GM18909 (cell line): ENCODE data around the gene RFX4.

Source experiments
- ATAC-seq: cut with Tn5 transposase; IDR thresholded peaks from one replicate; pipeline ENCODE4 v1.9.1; 2021; ENCODE audit warnings: mild to moderate bottlenecking; ENCODE audit not compliant: unreplicated experiment, poor library complexity

RFX4 gene

DNA sequence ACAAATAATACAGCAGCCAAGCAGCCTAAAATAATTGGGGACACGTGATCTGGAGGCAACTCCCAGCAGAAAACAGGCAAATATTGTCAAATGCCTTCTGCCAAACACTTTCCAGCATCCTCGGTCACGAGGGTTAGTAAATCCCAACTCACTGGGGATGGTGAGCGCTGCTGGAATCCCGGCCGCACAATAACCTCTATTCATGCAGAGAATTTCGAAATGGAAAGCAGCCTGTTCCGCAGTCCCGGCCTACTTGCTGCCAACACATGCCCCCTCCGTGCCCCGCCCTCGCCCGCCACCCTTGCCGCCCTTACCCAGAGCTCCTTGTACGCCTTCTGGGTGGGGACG, 62.2 kb downstream of the RFX4 start:
- ATAC-seq = no peak

DNA sequence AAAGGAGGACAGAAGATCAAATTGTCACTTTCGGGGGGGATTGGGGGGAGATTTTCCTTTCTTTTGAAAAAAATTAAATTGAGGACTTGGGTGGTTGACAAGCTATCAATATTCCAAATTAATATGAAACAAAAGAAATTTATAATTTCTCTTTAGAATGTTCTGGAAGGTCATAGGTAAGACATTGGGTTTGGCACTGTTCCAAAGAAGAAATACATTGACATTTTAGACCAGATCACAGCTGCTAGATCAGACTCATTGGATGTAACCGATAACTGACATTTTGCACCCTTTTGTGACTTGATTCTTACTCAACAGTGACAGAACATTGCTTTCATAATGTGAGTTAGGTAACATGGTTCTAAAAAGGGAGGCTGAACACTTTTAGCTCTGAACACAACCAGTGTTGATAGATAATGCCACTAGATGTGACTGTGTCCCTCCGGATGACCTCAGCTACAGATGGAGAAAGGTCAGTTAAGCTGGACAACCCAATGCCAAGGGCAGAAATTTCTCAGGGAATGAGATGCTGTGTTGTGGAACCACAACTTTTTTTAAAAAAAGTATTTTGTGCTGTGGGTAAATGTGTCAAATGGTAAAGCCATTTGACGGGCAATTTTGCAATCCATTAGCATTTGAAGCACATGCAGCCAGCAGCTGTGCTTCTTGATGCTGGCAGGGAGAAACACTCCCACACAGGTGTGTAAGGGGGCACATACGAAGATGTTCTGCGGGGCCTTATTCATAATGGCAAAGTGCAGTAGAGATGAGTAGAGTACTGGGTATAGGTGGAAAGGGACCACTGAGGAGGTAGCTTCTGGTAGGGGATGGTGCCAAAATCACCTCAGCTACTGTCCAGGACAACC, 62.9 kb downstream of the RFX4 start:
- no peak for ATAC-seq

DNA sequence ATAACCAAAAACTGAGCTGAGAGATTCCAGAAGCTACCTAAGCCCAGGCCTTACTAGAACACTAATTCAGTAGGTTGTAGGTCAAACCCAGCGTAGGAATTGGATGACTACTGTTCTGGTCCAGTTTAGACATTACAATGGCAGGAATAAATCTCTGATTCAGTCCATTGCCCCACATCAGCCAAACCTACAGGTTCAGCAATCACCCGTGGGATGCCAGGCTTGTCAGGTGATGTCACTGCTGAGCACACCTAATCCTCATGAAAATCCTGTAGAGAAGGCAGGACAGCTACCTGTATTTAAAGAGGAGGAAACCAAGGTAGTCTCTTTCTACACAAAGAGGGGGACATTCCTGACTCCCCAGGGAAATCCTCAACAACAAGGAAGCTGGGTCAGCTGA, 63.7 kb downstream of the RFX4 start:
- no peak for ATAC-seq

DNA sequence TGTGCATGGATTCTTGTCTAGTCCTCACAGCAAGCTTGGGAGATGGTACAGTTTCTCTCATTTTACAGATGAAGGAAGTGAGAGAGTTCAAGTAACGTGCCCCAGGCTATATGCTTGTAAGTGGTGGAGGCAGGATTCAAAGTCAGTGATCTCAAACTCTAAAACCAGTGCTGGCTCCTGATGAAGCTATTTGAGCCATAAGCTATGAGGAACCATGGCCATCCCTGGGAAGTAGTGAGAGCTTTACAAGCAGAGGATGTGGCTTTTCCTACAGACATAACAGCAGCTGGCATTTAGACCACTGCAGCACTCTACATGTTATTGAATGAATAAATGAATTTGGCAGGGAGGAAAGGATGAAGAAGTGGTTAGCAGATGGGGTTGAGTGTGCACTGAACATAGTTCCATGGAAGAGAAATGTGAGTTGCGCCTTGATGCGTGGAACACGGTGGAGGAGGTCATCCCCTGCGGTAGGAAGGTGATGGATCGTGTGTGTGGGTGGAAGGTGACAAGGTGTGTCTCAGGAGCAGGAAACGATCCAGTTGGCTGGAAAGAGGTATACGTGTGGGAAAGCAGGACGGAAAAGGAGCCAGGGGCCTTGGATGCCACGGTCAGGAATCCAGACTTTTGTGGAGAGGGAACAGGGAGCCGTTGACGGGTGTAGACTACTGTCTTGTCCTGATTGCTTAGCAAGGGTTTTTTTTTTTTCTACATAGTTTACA, 65.2 kb downstream of the RFX4 start:
- no peak for ATAC-seq

- no peak for ATAC-seq
Observed at GRCh38 chr12:106648736-106649135, 65.9 kb downstream of the RFX4 start.

GRCh38 chr12:106651552-106651951, 68.7 kb downstream of the RFX4 start:
- ATAC-seq = no peak

DNA sequence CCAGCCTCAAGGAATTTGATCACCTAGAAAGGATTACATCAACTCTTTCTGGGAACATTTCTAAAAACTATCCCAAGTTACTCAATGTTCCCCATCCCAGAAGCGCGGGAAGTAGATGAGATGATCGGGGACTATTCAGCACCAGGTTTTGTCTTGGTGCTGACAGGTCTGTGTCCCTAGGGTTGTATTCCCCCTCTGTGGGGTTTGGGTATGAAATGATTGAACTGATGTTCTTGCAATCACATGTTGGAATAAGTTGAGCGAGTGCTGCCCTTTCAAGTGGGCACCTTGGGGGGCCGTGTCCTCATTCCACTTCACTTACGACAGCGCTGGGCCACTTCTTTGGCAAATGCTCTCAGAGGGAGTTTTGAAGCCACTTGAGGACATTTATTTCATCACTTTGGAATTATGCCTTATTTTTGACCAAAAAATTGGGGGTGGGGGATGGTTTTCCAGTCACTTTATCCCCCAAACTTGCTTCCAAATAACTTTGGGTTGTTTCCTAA, 69.8 kb downstream of the RFX4 start:
- ATAC-seq = no peak

DNA sequence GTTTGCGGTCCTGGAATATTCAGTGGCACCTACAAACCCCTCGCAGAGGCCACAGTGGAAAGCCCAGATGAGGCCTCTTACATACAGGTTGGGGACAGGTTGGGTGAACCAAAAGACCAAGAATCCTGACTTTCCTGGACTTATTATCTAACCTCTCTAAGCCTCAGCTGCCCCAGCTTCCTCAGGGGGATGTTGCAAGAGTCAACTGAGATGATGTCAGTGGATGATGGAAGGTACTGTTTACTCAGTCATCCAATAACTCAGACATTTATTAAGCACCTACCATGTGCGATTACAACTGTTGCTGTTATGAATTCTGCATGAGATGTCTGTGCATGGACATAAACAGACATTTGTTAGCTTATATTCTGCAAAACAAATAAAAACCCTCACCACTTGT, 72.8 kb downstream of the RFX4 start:
- ATAC-seq = no peak

DNA sequence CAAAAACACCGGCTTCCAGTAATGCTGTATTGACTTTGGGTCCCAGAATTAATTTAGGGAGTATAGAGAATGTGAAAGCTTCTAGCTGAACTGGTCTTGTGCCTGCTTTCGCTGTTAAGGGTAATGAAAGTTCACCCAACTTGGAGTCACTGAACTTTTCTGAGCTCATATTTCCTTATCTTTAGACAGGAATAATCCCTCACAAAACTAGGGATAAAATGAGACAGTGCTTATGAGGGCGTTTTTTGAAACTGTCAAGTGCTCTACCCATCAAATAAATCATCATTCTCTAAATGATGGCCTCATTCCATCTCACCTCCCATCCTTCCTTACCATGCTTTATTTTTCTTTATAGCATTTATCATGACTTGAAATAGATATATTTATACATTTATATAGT, 74.7 kb downstream of the RFX4 start:
- no peak for ATAC-seq

- ATAC-seq = no peak
Observed at GRCh38 chr12:106663385-106663784, 80.6 kb downstream of the RFX4 start.

DNA sequence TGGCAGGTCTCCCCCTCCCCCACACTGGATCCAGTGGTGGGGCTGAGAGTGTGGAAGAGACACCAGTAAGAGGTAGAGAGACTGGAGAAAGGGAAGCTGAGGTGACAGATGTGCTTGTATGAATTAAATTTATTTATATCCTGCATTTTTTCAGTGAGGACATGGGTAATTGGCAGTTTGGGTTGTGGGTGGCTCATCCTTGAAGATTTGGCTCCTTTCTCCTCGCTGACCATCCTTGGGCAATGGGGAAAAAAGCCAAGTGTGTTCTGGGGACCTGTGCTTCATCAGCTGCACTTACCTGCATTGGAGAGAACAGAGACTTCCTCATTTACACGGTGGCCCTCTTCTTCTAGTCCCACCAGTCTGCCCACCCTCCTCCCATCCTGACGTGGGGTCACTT, 86.4 kb downstream of the RFX4 start:
- ATAC-seq = no peak

DNA sequence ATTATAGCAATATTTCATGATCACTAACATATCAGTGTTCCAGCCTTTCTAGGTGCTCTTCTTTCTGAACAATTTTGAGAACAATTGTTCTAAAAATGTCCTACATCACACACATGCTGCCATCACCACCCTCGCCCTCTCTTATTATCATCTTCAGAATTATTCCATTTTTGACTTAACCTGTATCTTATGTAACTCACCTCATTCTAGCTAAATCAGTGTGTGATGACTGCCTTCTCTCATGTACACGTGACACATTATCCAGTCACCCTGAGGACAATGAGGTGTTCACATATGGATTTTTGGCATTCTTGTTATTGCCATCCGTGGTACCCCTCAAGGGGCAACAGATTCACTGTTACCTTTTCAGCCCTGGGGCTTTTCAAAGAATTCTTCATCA, 87.3 kb downstream of the RFX4 start:
- ATAC-seq = no peak

- no peak for ATAC-seq
Observed at GRCh38 chr12:106671840-106672239, 89.0 kb downstream of the RFX4 start.

DNA sequence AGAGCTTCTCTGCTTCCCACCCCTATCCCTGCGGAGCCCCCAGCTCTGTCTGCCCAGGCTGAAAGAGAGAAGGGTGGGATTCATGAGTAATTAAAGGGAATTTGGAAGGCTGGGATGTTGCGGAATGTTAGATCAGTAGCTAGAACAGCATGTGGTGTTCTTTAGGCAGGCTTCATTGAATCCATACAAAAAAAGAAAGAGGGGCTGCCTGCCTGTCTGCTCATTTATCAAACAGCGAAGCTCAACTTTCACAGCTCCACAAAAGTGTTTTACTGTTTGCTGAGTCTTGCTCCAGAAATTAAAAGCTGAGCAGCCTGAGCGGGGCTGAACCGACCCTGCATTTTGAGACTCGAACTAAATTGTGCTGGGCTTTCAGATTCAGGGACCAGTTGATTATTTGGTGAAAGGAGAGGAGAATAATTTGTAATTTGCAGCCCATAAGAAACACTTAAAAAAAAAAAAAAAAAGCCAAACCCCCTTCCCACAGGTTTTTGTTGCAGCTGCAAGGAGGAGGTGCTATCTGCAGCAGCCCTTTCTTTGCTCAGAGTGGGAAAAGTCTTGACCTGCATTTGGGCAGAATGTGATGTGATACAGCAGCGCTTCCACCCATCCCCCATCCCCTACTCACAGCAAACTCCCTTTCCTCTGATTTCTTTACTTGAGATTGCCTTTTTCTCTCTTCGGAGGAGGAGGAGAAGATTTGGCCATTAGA, 89.7 kb downstream of the RFX4 start:
- no peak for ATAC-seq

DNA sequence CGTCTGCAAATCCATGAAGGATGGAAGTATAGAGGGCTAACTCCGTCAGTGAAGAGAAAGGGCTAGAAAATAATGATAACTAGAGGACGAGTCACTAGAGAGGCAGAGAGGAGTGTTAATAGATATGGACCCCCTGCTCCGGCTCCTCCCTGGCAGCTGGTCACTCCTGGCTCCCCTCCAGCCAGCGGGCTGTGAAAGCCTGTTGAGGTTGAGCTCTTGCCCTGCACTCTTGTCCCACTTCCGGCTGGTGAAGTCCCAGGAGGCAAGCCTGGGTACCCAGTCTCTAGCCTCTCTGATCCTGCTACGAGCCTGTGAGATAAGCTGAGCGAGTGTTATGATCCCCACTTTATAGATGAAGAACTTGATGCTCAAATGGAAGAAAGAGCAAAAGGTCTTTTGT, 90.3 kb downstream of the RFX4 start:
- ATAC-seq = no peak

DNA sequence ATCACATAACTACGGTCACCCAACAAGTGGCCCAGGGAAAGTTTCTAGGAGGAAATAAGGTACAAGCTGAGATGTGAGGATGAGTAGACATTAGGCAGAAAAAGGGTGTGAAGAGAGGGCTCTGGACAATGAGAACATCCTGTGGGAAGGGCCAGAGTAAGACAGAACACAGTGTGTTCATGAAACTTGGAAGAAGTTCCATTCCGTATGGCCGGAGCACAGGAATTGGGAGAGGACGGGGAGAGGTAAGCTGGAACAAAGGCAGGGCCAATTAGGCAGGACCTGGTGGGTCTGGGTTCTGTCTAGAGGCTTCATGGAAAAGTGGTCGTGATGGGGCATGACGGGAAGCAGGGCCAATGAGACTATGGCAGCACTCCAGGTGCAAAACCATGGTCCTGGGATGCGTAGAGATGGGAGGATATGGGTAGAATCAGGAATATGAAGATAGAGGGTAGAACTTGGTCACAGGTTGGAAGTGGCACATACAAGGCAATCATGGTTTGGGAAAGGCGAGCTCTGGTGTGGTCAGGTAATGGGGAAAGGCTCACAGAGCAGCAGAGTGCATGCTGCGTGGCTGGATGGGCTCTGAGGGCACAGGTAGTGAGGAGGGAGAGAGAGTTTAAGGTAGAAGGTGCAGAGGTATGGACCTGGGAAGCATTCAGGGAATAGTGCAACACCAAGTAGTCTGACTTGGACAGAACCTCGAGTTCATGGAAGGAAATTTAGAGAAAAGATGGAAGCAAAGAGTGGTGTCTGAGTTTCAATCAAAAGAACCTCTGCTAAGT, 93.0 kb downstream of the RFX4 start:
- ATAC-seq = no peak

DNA sequence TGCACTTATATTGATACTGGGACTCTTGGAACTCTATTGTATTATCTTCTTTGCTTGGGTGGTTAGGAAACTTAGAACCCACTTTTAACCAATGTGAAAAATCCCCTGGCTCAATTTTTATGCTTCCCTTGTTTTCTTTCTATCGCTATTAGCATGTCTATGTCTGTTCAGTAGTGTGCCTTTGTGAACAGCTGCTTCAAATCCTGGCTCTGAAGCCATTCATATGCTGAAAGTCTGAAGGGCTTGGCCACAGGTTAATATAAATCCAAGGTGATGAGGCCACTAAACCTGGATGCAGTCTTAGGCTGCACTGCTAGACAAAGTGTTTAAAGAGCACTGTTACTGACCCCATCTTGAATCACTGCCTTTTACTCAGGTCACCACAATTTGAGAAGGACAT, 96.8 kb downstream of the RFX4 start:
- no peak for ATAC-seq

DNA sequence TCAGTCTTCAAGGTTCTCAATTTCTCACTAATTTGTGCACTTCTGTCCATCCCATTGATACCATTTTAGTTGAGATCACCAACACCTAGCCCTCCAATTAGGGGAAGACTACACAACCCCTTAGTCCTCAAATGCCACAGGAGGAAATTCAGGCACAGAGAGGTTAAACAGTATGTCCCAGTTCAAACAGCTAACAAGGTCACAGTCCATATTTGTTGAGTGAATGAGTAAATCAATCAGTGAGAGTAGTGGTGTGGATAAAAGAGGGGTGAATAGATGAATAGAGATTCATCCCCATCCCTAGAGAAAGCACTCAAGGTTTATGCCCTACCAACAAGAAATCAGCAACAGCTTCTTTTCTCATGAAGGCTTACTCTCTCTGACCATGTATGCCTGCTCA, 97.5 kb downstream of the RFX4 start:
- no peak for ATAC-seq

DNA sequence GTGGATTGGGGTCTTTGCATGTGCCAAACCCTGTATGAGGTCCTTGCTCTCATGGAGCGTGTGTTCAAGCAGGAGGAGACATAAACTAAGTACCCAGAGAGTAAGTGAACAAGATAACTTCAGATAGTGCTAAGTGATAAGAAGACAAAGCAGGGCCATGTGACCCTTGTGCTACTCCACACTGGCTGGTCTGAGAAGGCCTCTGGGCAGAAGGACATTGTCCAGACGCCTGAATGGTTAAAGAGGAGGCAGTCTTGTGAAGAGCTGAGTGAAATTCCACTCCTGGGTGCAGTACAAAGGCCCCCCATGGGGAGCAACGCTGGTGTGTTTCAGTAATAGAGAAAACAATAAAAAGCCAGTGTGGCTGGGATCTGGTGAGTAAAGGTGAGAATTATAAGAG, 98.4 kb downstream of the RFX4 start:
- ATAC-seq = no peak

- no peak for ATAC-seq
Observed at GRCh38 chr12:106682594-106683234, 99.9 kb downstream of the RFX4 start.
